HG02588 (cell line): ENCODE measurements around the gene CRBN.

Source experiments
- ATAC-seq: cut with Tn5 transposase; IDR thresholded peaks from one replicate; pipeline ENCODE4 v1.9.1; 2021; ENCODE audit warnings: mild to moderate bottlenecking, moderate library complexity; ENCODE audit not compliant: unreplicated experiment

The CRBN gene

GRCh38 chr3:3113042-3113709 lies 66.3 kb downstream of the CRBN start:
- ATAC-seq: no peak

GRCh38 chr3:3110749-3111361 lies 68.6 kb downstream of the CRBN start:
- no peak for ATAC-seq

- ATAC-seq: peak; percentile 73
Observed at GRCh38 chr3:3110299-3110630, 69.2 kb downstream of the CRBN start, which contains the start of gene IL5RA. IL5RA (minus strand) TSS chr3:3110374; CDS start chr3:3104984, 5,390 bp downstream.

- ATAC-seq: peak; percentile 78
Observed at GRCh38 chr3:3109407-3110298, 69.8 kb downstream of the CRBN start.

- no peak for ATAC-seq
Observed at GRCh38 chr3:3107858-3108257, 71.6 kb downstream of the CRBN start.

GRCh38 chr3:3107181-3107580 lies 72.3 kb downstream of the CRBN start:
- ATAC-seq: no peak

- ATAC-seq: no peak
Observed at GRCh38 chr3:3105815-3106214, 73.7 kb downstream of the CRBN start.

GRCh38 chr3:3105246-3105645 lies 74.2 kb downstream of the CRBN start:
- ATAC-seq: no peak

GRCh38 chr3:3102751-3103150 lies 76.7 kb downstream of the CRBN start:
- ATAC-seq: no peak

GRCh38 chr3:3101660-3102458 lies 77.6 kb downstream of the CRBN start:
- ATAC-seq: peak; percentile 49
